ENCODE measurements around the gene SLC25A15.
A peak's percentile ranks its signal among the peaks of the same experiment; 100 is the strongest.

Gene SLC25A15

GRCh38 chr13:40764587-40765403 is 24.6 kb upstream of the SLC25A15 start:
- TF ChIP-seq CTCF (IDR thresholded peaks at IDR 0.05; ENCODE audit: control insufficient read depth, insufficient read depth, low read depth, low read length, missing control alignments), result no peak
- DNase-seq (ENCODE audit: low read depth), result no peak
- H3K4me3 ChIP-seq (ENCODE audit: control insufficient read depth, low read depth, low read length), result no peak overlapping the region

- H3K4me3 ChIP-seq (ENCODE audit: control insufficient read depth, low read depth, low read length), result no peak overlapping the region
- DNase-seq (ENCODE audit: low read depth), result no peak
- no peak for TF ChIP-seq CTCF (IDR thresholded peaks at IDR 0.05; ENCODE audit: control insufficient read depth, insufficient read depth, low read depth, low read length, missing control alignments)
Observed at GRCh38 chr13:40765602-40766001, 23.8 kb upstream of the SLC25A15 start.

GRCh38 chr13:40769970-40770369 is 19.4 kb upstream of the SLC25A15 start:
- TF ChIP-seq CTCF (IDR thresholded peaks at IDR 0.05; ENCODE audit: control insufficient read depth, insufficient read depth, low read depth, low read length, missing control alignments), result no peak
- no peak for DNase-seq (ENCODE audit: low read depth)
- H3K4me3 ChIP-seq (ENCODE audit: control insufficient read depth, low read depth, low read length), result peak overlapping the region; percentile 79; the same call in 1 of the 2 replicates

- TF ChIP-seq CTCF (IDR thresholded peaks at IDR 0.05; ENCODE audit: control insufficient read depth, insufficient read depth, low read depth, low read length, missing control alignments), result no peak
- DNase-seq (ENCODE audit: low read depth), result no peak
Observed at GRCh38 chr13:40770609-40770933, 18.8 kb upstream of the SLC25A15 start.

GRCh38 chr13:40770934-40771618 is 18.3 kb upstream of the SLC25A15 start, which contains the start of gene MRPS31:
TSS of gene MRPS31 (minus strand) at chr13:40771190. CDS start at chr13:40771136, 54 bp downstream.
- TF ChIP-seq CTCF (IDR thresholded peaks at IDR 0.05; ENCODE audit: control insufficient read depth, insufficient read depth, low read depth, low read length, missing control alignments), result no peak
- peak within 1 kb of the TSS; percentile 79 for H3K4me3 ChIP-seq (ENCODE audit: control insufficient read depth, low read depth, low read length)
- DNase-seq (ENCODE audit: low read depth), result peak; percentile 70

More at GRCh38 chr13:40770609-40770933, 18.8 kb upstream of the SLC25A15 start:
- peak overlapping the region; percentile 79 for H3K4me3 ChIP-seq (ENCODE audit: control insufficient read depth, low read depth, low read length)

- no peak for TF ChIP-seq CTCF (IDR thresholded peaks at IDR 0.05; ENCODE audit: control insufficient read depth, insufficient read depth, low read depth, low read length, missing control alignments)
- H3K4me3 ChIP-seq (ENCODE audit: control insufficient read depth, low read depth, low read length), result no peak overlapping the region
- DNase-seq (ENCODE audit: low read depth), result no peak
Observed at GRCh38 chr13:40772765-40773473, 16.5 kb upstream of the SLC25A15 start.
